ENCODE data around the gene ABCD1. TPM values are rescaled to one million over a fixed set of nuclear protein-coding genes. Genes with fewer than 3 reads are reported as not detected.

The ABCD1 gene
- total and polyA plus RNA-seq, 9 of the 15 experiments (the other 6 are each of a cell fraction or from before 2014, with no cell fraction given): 0.07 to 6.9 (median 2.2) TPM

GRCh38 chrX:153689654-153690465 lies 34.8 kb upstream of the ABCD1 start (continued):
- TF ChIP-seq MITF (IDR thresholded peaks at IDR 0.05): no peak
- no peak for TF ChIP-seq ZNF407 (IDR thresholded peaks at IDR 0.05; ENCODE audit: low read depth)
- no peak for TF ChIP-seq C11orf30 (IDR thresholded peaks at IDR 0.05; ENCODE audit: low read depth)
- TF ChIP-seq GMEB1 (CRISPR knock-in tag; IDR thresholded peaks at IDR 0.05): no peak
- no peak for TF ChIP-seq FOXJ2 (tag; IDR thresholded peaks at IDR 0.05)
- 0 out of 2 replicates have a peak, but pooled peaks have one; percentile 19 for TF ChIP-seq CXXC5 (CRISPR knock-in tag; IDR thresholded peaks at IDR 0.05)
- no peak for TF ChIP-seq TFE3 (CRISPR knock-in tag; IDR thresholded peaks at IDR 0.05)
- no peak for TF ChIP-seq PHB (CRISPR knock-in tag; IDR thresholded peaks at IDR 0.05)
- TF ChIP-seq SMARCA5 (IDR thresholded peaks at IDR 0.05): no peak
- TF ChIP-seq POLR3G (IDR thresholded peaks at IDR 0.05; ENCODE audit: extremely low read depth, insufficient read length, insufficient replicate concordance): no peak
- TF ChIP-seq SMAD3 (CRISPR knock-in tag; conservative IDR thresholded peaks at IDR 0.05): no peak
- no peak for TF ChIP-seq BACH1 (tag; IDR thresholded peaks at IDR 0.05)
- TF ChIP-seq HCFC1 (IDR thresholded peaks at IDR 0.05; ENCODE audit: low read depth, low read length): no peak
- TF ChIP-seq MECOM (CRISPR knock-in tag; IDR thresholded peaks at IDR 0.05): no peak
- TF ChIP-seq FOXK2 (conservative IDR thresholded peaks at IDR 0.05 in 1 of 2, IDR thresholded peaks at IDR 0.05 in 1 of 2; ENCODE audit: low read depth in 2 of 2): no peak
